Right lobe of liver (tissue), 6 donors: Measurements from ENCODE around the gene SET. TPM values are rescaled to one million over a fixed set of nuclear protein-coding genes. Genes with fewer than 3 reads are reported as not detected.
A peak's percentile ranks its signal among the peaks of the same experiment; 100 is the strongest.

Experiments used
- ATAC-seq, 4 donors: fragments of 200-7000 bp; cut with Tn5 transposase; one replicate each; pipeline ENCODE4 v1.9.1; 2020; ENCODE audit warnings: mild to moderate bottlenecking in 4 of 4, moderate library complexity in 4 of 4
- DNase-seq, 3 donors: peaks; one replicate each; pipeline ENCODE4 v3.0.0-alpha.2; 2020
- H3K27ac ChIP-seq, 3 donors: fragments of 200-600 bp; one replicate each; pipeline ENCODE4 v1.8.0; 2022
- H3K27me3 ChIP-seq, 2 donors: fragments of 200-600 bp; one replicate each; pipeline ENCODE4 v1.8.0; 2022
- H3K36me3 ChIP-seq, 4 donors: fragments of 200-600 bp; sonication (generic) in 1 of 4; one replicate each; pipeline versions ENCODE4 v1.5.1 to v1.8.0; 2017 to 2022; ENCODE audit warnings: control low read depth in 1 of 4
- H3K4me1 ChIP-seq, 4 donors: fragments of 200-600 bp; sonication (generic) in 1 of 4; one replicate each; pipeline versions ENCODE4 v1.5.1 to v1.8.0; 2017 to 2022; ENCODE audit warnings: control low read depth in 1 of 4
- H3K4me3 ChIP-seq, 3 donors: fragments of 200-600 bp; one replicate each; pipeline ENCODE4 v1.8.0; 2022
- H3K9me3 ChIP-seq, 4 donors: fragments of 200-600 bp; sonication (generic) in 1 of 4; one replicate each; pipeline versions ENCODE4 v1.5.1 to v1.8.0; 2017 to 2022; ENCODE audit warnings: control low read depth in 1 of 4
- POLR2A ChIP-seq: fragments of 450-650 bp; IDR thresholded peaks from one replicate; pipeline ENCODE4 v1.6.1; 2017; ENCODE audit warnings: antibody characterized with exemption, mild to moderate bottlenecking
- WGBS: methylation state at CpG from one replicate; pipeline ENCODE4 v1.1.6; 2018; ENCODE audit warnings: low coverage, low lambda C conversion rate; ENCODE audit not compliant: insufficient coverage; ENCODE audit errors: missing lambda C conversion rate; 5-methylcytosine and 5-hydroxymethylcytosine counted together
- intact Hi-C, 2 donors: fragments of 100-400 bp; cut with DNase I; formaldehyde crosslinking; loops; one replicate each; pipeline versions ENCODE4 v1.11.2 to v1.14.1; 2022
- total RNA-seq, 6 experiments: library from RNA; depleted of rRNA in 2 of 6; stranded (reverse); fragments of >200 nt in 2 of 6; fragmentation: NEBNext Ultra II Directional in 3 of 6; extraction: Animal tissue kit (Norgen Biotek cat#: 25700) in 3 of 6; gene quantifications; one replicate each; pipeline versions ENCODE4 v1.1.0 to v1.2.4, GENCODE V29; 2016 to 2023
- TF ChIP-seq, protein P1 (sequence below), 4 donors: fragments of 200-600 bp in 3 of 4; fragments of 450-650 bp in 1 of 4; IDR thresholded peaks; one replicate each; pipeline versions ENCODE4 v1.5.1 to v1.8.0; 2016 to 2022; ENCODE audit warnings: antibody characterized with exemption in 4 of 4, mild to moderate bottlenecking in 2 of 4
- donor health status: DM: no; HTN: yes; CAD: no.
- donor health status: DM: no; HTN: no; CAD: no.
- donor health status: DM: no; HTN: no; CAD: no.
- donor health status: DM: no; HTN: yes; CAD: no.
- donor health status: DM: no; HTN: yes; CAD: no.

SET gene
- total RNA-seq, 6 experiments from 2014 or later = 57.4 to 110 (median 82.6) TPM

- Histone ChIP-seq H3K27ac (no peak overlapping the region), H3K4me3 (no peak overlapping the region), H3K4me1 (peaks cover 0 to 6% (median 3%) of the 10 kb centered on the region in 4 donors), H3K27me3 (no peaks in the 10 kb centered on the region), H3K9me3 (no peaks in the 10 kb centered on the region), H3K36me3 (no peaks in the 10 kb centered on the region)
- ATAC-seq = no peak
- intact Hi-C loops = no loop called here
- WGBS = 72% methylated on average over 4 of the region's 9 CpGs
- TF ChIP-seq POLR2A = no peak
- TF ChIP-seq, protein P1, sequence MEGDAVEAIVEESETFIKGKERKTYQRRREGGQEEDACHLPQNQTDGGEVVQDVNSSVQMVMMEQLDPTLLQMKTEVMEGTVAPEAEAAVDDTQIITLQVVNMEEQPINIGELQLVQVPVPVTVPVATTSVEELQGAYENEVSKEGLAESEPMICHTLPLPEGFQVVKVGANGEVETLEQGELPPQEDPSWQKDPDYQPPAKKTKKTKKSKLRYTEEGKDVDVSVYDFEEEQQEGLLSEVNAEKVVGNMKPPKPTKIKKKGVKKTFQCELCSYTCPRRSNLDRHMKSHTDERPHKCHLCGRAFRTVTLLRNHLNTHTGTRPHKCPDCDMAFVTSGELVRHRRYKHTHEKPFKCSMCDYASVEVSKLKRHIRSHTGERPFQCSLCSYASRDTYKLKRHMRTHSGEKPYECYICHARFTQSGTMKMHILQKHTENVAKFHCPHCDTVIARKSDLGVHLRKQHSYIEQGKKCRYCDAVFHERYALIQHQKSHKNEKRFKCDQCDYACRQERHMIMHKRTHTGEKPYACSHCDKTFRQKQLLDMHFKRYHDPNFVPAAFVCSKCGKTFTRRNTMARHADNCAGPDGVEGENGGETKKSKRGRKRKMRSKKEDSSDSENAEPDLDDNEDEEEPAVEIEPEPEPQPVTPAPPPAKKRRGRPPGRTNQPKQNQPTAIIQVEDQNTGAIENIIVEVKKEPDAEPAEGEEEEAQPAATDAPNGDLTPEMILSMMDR (IDR thresholded peaks at IDR 0.05) = no peak
- no peak for DNase-seq
Measured at GRCh38 chr9:128722380-128723351, 33.6 kb downstream of the SET start.

- Histone ChIP-seq H3K36me3 (no peaks in the 10 kb centered on the region), H3K27me3 (no peaks in the 10 kb centered on the region), H3K4me3 (peak overlapping the region; percentile 60 to 84 (median 65)), H3K4me1 (peaks cover 0 to 6% (median 3%) of the 10 kb centered on the region in 4 donors), H3K9me3 (no peaks in the 10 kb centered on the region), H3K27ac (peak overlapping the region in 1 of 3 donors; percentile 50)
- DNase-seq (no peak), ATAC-seq (no peak)
- TF ChIP-seq POLR2A = no peak
- TF ChIP-seq, protein P1 (IDR thresholded peaks at IDR 0.05) = no peak
- 30% methylated on average over 7 of the region's 7 CpGs for WGBS
- intact Hi-C loops = no loop called here
Measured at GRCh38 chr9:128723352-128723865, 34.4 kb downstream of the SET start.

- Histone ChIP-seq H3K9me3 (no peaks in the 10 kb centered on the region), H3K36me3 (no peaks in the 10 kb centered on the region), H3K4me1 (peaks cover 0 to 6% (median 3%) of the 10 kb centered on the region in 4 donors), H3K27me3 (no peaks in the 10 kb centered on the region), H3K27ac (peak within 1 kb of the TSS; percentile 16 to 50 (median 45)), H3K4me3 (peak within 1 kb of the TSS; percentile 60 to 84 (median 65))
- 0% methylated on average over 6 of the region's 68 CpGs for WGBS
- peak; percentile 94 to 97 (median 96) for ATAC-seq
- peak; percentile 99 for DNase-seq
- TF ChIP-seq, protein P1 (IDR thresholded peaks at IDR 0.05) = no peak
- peak; percentile 78 for TF ChIP-seq POLR2A
- intact Hi-C loops = no loop called here
Measured at GRCh38 chr9:128723866-128724743, 35.1 kb downstream of the SET start, which contains the start of gene ZDHHC12. ZDHHC12 (minus strand) TSS chr9:128724127; CDS start chr9:128724093, 34 bp downstream.

GRCh38 chr9:128724744-128725211, 35.8 kb downstream of the SET start:
- no peaks in the 10 kb centered on the region for H3K9me3 ChIP-seq
- ATAC-seq (peak; percentile 39 to 54 (median 48)), DNase-seq (peak; percentile 72 to 75 (median 74))
- peak overlapping the region; percentile 16 to 49 (median 45) for H3K27ac ChIP-seq
- WGBS = 35% methylated on average over 7 of the region's 10 CpGs
- intact Hi-C loops = no loop called here
- TF ChIP-seq, protein P1 (IDR thresholded peaks at IDR 0.05) = no peak
- no peak for TF ChIP-seq POLR2A
- peak overlapping the region; percentile 60 to 84 (median 65) for H3K4me3 ChIP-seq
- H3K27me3 ChIP-seq = no peaks in the 10 kb centered on the region
- H3K4me1 ChIP-seq = peaks cover 0 to 6% (median 3%) of the 10 kb centered on the region in 4 donors
- H3K36me3 ChIP-seq = no peaks in the 10 kb centered on the region
